HTR-8/SVneo (cell line): Measurements from ENCODE around the gene ZDHHC14.

Source experiments
- DNase-seq: peaks from one replicate; pipeline ENCODE4 v3.0.0; 2011; ENCODE audit warnings: low spot score, mixed read lengths; ENCODE audit not compliant: insufficient read length
- FAIRE-seq: peaks from 2 replicates; lab custom pipeline; 2011; peaks lifted over from hg19 to GRCh38; lab: Jason Lieb, UNC

The ZDHHC14 gene

DNA sequence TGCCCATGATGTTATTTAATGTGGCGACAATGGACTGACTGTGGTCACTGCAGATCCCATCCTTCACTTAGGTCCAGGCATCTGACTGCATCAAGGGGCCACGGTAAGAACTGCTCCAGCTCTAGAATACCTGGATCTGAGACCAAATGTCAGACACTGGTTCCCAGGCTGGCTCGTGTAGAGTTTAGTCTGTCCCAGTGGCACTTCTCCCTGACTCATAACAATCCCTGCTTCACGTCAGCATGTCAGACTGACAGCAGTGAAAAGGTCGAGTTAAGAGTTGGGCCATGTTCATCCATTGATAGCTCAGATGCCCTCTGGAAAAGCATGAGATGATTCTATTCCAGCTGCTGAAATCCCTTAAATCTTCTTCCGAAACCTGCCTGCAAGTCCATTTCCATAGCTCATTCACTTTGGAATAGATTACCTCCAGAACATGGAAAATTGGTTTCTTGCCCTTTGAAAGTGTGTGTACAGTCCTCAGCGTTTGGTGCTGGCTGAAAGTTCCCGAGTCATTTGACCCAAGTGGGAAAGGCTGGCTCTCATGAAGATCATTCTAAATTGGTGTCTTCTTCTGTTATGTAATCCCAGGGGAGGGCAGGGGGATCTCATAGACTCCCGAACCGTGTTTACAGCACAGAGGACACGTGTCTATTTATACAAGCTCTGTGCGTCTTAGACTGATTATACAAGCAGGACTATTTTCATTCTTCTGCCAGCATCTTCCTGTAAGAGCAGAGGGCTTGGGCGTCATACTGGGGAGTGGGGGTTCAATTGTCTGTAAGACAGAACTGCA, 160.8 kb downstream of the ZDHHC14 start:
- FAIRE-seq, result no peak
- no peak for DNase-seq

DNA sequence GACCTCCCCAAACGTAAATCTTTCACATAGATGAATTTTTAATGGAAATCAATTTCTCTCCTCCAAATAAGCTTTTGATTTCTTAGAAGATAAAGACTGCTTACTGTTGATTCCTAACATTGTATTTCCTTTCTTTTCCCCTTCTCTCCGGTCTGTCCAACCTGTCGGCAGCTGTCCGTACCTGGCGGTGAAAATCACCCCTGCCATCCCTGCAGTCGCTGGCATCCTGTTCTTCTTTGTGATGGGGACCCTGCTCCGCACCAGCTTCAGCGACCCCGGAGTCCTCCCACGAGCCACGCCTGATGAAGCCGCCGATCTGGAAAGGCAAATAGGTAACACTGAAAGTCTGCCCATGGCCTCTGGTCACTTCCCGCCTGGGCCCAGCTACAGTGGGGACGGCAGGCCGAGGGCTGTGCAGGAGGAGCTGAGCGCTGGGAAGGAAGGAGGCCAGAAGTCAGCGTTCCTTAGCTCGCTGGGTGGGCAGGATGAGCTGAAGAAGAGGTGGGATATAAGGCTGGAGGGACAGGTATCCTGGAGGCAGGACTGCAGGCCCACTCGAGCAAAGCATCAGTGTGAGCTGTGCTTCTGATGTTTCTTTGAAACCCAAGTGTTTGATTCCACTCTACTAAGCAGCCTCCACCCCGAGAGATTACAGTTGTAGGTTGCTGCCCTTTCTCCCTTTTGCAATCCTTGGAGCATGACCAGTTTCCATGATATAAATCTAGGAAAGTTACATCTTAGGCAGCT, 161.6 kb downstream of the ZDHHC14 start:
- DNase-seq (no peak), FAIRE-seq (no peak)

DNA sequence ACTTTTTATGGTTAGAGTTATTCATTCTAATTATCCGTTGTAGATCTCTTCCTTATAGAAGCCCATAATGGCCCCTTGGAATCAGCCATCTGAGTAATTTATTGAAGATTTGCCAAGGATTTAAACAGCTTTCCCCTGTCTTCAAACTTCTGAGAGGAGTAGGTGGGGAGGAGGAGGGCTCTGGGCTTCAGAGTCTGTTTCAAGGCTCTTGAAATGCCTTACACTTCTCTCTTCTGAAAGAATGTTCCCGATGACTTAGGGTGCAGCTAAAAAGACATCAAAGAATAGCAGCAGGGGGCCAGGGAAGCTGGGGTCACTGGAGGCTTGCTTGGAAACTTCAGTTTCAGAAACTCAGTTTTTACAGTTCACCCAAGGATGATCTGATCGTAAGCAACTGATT, 165.3 kb downstream of the ZDHHC14 start:
- FAIRE-seq, result no peak

DNA sequence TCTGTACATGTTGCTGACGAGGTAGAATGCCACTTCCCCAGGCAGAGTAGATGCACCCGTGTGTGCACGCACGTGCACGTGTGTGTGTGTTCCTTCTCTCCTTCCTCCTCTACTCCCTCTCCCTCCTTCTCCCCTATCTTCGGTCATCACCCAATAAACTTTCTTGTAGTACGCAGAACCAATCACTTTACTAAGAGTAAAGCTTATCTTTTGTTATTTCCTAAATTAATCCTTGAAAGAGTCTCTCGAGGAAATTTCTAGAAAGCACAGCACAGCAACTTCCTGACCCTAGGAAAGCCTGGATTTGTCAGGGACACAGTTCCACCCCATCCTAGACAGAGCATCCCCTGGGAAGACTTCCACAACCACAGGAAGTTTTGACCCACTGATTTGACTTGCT, 166.1 kb downstream of the ZDHHC14 start:
- no peak for DNase-seq
- no peak for FAIRE-seq

More for the DNA sequence above, 165.3 kb downstream of the ZDHHC14 start:
- DNase-seq, result no peak

DNA sequence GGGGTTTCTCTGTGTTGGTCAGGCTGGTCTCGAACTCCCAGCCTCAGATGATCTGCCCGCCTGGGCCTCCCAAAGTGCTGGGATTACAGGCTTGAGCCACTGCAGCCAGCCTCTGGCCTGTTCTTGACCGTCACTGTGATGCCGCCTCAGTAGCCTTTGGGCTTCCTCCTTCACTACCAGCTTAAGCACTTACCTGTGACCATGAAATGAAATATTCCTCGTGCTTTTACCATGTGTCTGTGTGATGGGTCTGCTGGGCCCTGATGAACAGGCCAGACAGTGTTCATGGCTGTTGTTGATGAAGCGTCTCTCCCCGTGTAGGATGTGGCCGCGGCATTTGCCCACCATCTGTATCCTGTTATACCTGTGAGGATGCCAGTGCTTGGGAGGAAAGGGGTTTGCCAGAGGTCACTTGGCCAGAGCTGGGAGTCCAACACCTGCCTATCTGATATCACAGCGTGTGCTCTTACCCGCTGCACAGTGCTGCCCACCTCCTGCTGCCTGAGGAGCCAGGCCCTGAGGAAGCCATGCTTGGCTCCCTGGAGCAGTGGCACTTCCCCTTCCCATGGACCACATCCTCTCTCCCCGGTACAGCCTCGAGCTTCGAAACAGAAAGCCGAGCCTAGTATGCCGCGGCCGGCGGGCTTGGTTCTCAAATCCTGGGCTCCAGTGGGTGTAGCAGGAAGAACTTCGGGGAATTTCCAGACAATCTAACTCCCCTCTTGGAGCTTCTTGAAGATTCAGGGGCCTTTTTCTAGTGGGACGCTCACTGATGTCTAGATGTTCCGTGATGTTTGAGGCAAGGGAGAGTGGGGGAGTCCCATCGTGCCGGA, 167.9 kb downstream of the ZDHHC14 start:
- FAIRE-seq (no peak), DNase-seq (no peak)

DNA sequence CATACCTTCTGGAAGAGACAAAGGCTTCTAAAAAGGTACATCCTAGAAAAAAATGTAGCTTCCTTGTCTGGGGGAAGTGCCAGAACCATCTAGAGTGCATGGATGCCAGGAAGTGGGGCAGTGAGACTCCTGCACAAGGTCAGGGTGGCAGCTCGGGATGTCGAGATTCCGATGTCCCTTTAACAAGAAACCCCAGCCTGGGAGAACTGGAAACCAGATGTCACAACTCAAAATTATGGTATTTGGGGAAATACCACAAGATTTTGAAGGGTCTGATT, 168.4 kb downstream of the ZDHHC14 start:
- FAIRE-seq, result no peak
- no peak for DNase-seq

DNA sequence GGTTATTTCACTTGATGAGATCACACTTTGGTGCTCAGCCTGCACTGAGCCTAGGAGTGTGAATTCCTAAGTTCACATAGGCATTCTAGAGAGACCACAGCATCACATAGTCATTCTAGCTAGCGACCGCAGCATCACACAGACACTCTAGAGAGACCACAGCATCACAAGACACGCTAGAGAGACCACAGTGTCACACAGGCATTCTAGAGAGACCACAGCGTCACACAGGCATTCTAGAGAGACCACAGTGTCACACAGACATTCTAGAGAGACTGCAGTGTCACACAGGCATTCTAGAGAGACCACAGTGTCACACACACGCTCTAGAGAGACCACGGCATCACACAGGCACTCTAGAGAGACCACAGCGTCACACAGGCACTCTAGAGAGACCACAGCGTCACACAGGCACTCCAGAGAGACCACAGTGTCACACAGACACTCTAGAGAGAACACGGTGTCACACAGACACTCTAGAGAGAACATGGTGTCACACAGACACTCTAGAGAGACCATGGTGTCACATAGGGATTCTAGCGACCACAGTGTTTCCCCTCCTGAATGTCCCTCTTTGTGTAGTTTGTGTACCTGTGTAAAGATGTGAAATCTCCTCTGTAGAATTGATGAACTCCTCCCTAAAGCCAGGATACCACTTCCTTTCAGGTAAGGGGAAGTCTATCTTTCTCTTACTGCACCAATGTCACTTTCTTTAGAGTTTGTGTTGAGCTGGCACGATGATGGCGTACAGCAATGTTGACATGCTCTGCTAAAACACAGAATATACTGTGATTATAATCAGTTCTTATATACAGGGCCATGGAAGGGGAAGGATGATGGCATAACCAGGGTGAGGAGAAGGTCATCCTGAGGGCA, 169.4 kb downstream of the ZDHHC14 start:
- DNase-seq, result no peak
- no peak for FAIRE-seq

DNA sequence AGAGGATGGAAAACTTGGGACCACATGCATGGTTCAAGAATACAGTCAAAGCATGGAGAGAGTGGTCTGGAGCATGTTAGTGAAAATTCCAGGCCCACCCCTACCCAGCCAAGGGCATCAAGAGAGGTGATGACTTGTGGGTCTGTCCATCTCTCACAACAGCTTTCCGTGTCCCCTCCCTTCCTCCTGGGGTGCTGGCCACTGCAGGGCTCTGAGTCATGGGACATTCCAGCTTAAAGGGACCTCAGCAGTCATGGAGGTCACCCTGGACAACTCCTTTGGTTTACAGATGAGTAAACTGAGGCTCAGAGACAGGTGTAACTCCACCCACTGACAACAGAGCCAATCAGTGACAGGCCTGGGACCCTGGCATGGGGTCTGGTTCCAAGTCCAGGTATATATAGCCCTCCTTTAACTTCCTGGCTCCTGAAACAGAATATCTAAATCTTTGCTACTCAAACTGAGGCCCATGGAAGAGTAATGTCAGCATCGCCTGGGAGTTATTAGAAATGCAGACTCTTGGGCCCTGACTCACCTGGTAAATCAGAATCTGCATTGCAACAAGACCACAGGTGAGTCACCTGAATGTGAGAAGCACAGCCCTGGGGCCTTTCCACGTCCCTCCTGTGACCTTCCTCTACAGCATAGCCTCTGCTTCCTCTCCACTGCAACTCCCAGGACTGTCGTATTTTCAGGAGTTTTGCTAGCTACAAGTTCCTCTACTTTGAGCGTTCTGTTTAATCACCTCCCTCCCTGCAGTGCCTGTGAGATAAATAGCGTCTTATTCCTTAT, 170.2 kb downstream of the ZDHHC14 start:
- DNase-seq (no peak), FAIRE-seq (no peak)

DNA sequence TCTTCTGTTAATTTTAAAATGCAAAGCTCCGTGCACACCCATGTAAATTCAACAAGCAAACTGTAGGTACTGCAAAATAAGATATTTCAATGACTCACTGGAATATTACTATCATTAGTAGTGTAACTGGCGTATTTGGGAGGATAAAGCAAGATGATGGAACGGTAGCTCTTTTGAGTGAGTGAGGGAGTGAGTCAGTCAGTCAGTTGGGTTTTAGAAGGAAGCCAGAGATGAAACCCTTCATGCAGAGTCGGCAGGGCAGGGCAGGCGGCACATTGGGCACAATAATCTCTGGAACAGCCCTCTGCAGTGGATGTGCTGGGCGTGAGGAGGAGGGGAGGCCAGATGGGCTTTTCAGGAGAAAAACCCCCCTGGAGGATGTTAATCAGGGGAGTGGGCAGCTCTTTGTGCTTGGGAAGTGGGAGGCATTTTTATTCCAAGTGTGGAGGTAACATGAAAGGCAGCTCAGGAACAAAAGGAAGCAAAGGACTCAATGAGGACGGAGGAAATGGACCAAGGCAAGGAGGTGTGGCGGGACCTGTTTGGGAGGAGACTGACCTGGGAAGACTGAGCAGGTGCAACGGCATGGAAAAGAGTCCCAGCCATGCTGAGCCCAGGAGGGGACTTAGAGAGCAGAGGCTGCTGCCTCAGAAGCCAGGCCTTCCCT, 171.2 kb downstream of the ZDHHC14 start:
- FAIRE-seq, result no peak

DNA sequence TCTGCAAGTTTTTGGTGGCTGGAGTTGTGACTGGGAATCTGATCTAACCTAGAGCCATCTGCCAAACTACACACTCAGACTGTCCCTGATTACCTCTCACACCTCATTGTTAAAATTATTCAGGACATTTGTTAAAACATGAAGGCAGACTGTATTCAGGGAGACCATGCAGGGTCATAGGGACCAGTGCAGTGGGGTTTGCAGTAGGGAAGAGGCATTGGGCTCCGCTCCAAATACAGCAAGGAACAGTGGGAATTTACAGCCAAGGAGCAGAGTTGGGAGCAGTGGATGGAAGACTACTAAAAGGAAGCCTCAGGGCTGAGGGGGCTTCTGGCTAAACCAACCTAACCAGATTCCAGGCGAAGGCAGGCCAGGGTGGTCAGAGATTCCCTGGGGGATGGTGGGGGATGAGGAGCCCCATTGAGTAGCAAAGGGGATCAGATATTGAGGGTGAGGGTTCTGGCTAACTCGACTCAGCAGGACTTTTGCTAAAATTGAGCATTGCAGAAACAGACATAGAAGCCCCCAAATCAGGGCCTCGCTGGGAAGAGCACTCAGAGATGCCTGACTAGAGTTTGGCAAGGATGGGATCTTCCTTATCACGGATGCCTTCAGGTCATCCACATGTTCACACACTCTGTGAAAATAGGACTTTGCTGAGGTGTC, 172.0 kb downstream of the ZDHHC14 start:
- FAIRE-seq (no peak), DNase-seq (no peak)

More for the DNA sequence above, 171.2 kb downstream of the ZDHHC14 start:
- no peak for DNase-seq

DNA sequence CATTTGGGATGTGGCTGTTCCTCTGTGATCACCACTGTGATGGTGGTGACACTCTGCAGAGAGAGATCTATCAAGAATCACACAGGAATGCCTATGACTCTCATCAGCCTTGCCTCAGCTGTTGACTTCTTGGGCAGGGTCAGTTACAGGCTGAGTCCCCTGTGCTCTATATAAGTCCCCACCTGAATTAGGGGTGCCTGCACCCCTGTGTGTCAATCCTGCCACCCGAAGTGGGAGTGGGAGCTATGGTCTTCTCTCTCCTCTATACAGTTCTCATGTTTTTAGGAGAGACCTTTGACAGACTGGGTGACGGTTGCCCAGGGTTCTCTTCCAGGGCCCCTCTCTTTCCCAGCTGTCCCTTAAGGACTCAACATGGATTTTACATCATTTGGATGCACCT, 173.8 kb downstream of the ZDHHC14 start:
- DNase-seq, result no peak
- FAIRE-seq, result no peak

DNA sequence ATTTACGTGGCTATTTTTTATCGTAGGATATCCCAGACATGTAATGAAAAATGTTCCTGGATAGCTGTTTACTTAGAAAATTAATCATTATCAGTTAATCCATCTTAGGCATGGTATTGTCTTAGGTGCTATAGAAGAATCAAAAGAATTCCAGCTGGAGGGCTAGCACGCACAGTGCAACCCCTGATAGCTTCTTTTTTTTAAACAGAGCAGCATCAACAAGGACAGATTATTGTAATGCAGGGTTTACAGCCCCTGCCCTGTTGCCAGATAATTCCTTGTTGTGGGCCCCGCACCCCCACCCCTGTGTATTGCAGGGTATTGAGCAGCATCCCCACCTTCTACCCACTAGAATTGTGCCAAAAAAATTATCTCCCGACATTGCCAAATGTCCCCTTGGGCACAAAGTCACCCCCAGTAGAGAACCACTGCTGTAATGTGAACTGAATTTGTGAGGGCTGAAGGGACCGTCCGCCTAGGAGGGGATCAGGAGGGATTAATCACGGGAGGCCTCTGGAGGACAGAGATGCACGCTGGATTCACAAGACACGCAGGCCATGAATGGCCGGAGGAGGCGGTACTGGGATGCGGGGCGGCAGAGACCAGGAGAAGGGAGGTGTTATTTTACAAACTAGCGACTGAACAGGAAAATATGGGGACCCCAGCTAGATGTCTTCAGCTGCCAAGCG, 174.6 kb downstream of the ZDHHC14 start:
- FAIRE-seq (no peak), DNase-seq (no peak)

DNA sequence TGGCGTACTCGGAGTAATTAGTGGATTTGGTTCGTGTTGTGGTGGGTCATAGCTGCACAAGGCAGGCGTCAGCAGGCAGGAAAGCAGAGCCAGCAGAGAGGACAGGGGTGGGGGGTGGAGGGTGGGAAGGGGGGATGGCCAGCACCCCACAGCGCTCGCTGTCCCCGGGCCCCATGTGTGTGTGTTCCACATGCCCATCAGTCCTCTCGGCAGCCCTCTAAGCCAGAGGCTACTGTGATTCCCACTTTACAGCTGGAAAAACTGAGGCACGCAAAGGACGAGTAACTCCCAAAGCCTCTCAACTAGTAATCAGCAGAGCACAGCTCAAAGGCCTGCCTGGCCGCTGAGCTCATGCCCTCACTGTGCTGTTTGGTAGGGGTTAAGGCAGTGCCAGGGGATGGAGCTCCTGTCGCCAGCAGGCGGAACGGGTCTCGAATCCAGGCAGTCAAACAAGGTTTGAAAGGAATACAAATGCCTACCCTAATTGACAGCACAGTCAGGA, 175.2 kb downstream of the ZDHHC14 start:
- FAIRE-seq (no peak), DNase-seq (no peak)

DNA sequence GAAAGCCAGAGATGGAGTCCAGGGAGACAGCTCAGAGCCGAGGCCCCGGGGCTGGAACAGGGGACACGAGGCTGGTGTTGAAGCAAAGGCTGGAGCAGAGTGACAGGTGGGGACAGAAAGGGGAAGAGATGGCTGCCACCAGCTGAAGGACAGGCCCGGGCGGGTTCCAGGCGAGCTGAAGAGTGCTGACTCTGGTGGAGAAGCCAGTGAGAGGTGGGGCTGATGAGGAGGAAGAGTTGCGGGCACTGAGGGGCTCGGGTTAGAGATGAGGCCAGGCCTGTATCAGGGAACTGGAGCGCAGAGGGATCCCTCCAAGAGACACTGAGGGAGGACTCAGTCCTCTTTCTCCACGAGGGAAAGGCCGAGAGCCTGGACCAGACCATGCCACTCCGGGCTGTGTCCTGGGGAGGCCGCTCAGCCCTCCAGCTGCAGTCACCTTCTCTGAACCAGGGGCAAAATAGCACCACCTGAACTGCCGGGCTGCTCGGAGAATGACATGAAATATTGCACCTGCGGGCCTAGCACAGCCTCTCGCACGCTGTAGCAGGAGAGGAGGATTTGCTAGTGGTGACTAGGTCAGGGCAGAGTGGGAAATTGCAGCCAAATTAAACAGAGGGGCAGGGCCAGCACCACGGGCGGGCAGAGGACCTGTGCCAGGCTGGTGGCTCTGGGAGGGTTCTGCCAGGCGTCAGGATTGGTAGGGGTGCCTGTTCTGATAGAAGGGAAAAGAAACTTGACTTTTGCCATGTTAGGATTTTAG, 175.9 kb downstream of the ZDHHC14 start:
- DNase-seq (no peak), FAIRE-seq (no peak)

DNA sequence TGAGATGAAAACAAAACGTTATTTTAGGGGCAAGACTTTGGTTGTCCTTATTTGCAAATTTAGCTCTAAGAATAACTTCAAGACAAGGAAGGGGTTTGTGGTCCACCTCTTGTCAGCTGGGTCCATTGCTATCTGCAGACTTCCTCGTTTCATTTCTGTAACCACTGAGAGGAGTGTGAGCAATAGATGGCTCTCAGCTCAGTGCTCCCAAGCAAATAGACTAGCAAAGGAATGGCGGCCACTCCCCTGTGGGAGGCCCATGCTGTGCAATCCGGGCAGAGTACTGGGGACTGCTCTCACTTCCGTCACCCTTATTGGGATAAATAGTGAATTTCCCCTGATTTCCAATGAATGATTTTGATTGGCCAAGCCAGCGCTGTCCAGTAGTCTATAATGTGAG, 176.6 kb downstream of the ZDHHC14 start:
- FAIRE-seq, result no peak

DNA sequence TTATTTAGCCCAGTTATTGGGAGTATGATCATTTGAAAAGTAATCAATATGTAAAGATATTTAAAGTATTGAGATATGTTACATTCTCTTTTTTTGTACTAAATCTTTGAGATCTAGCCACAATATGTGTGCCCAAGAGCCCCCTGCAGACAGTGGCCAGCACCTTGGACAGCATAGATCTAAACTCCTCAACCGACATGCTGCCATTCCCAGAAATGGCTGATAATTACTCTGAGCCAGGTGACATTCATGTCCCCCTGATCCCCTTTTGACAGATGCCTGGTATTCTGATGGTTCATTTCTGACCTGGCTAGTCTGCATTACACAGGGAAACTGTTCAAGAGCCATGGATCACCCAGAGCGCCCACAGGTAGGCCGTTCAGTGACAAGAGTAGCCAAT, 177.1 kb downstream of the ZDHHC14 start:
- FAIRE-seq (no peak), DNase-seq (no peak)

More for the DNA sequence above, 176.6 kb downstream of the ZDHHC14 start:
- no peak for DNase-seq
